ENCODE results near the gene SGTA.

SGTA gene

DNA sequence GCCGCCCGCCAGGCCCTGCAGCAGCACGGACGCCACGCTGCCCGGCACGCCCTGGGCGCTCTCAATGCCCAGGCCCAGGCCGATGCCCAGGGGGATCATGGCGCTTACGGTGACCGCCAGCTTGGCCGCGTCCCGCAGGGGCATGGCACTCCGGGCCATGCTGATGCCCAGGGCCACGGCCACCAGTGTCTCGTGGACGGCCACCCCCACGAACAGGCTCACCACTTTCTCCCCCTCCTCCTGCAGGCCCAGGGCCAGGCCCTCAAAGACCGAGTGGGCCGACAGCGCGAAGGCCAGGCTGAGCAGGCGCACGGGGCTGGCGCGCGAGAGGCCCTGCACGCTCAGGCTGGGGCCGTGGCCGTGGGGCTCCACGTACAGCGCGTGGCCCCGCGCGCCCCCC, 50.2 kb downstream of the SGTA start:
- TF ChIP-seq, protein P1, sequence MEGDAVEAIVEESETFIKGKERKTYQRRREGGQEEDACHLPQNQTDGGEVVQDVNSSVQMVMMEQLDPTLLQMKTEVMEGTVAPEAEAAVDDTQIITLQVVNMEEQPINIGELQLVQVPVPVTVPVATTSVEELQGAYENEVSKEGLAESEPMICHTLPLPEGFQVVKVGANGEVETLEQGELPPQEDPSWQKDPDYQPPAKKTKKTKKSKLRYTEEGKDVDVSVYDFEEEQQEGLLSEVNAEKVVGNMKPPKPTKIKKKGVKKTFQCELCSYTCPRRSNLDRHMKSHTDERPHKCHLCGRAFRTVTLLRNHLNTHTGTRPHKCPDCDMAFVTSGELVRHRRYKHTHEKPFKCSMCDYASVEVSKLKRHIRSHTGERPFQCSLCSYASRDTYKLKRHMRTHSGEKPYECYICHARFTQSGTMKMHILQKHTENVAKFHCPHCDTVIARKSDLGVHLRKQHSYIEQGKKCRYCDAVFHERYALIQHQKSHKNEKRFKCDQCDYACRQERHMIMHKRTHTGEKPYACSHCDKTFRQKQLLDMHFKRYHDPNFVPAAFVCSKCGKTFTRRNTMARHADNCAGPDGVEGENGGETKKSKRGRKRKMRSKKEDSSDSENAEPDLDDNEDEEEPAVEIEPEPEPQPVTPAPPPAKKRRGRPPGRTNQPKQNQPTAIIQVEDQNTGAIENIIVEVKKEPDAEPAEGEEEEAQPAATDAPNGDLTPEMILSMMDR (IDR thresholded peaks at IDR 0.05; ENCODE audit: low read depth, low read length, missing control alignments), result no peak
- in situ Hi-C loops (cut with HindIII; ENCODE audit: low pct_ligation_motif_present, low sequenced_read_pairs), result no loop called here

DNA sequence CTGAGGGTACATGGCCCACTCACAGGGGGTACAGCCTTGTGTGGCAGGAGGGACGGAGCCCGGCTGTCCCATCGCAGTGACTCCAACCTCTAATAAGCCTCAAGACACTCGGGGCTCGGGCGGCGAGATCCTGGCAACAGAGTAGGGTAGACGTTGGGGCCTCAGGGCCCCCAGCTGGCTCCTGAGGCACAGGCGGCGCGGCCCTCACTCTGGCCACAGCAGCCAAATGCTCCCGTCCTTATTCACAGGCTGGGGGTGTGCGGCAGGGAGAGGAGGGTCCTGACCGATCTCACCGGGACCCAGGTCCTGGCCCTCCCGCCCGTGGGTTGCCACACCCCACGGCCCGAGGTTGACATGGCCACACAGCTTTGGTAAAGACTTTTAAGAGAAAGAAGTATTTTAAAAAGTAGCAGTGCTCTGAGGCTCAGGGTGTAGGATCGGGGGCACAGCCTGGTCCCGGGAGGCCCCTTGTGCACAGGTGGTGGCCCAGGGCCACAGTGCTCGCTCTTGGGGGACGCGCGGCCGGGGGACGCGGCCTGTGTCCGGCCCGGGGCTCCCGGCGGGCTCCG, 50.8 kb downstream of the SGTA start:
- DNase-seq, result no peak
- TF ChIP-seq, protein P1 (IDR thresholded peaks at IDR 0.05; ENCODE audit: low read depth, low read length, missing control alignments), result no peak
- Histone ChIP-seq H3K4me3 (ENCODE audit: low read depth, low read length) (no peak overlapping the region), H3K36me3 (replicated peaks) (peaks cover 3% of the 10 kb centered on the region), H3K27me3 (replicated peaks) (peaks cover 7% of the 10 kb centered on the region), H3K27ac (no peak overlapping the region)
- in situ Hi-C loops (cut with HindIII; ENCODE audit: low pct_ligation_motif_present, low sequenced_read_pairs), result no loop called here

More for the DNA sequence above, 50.2 kb downstream of the SGTA start:
- Histone ChIP-seq H3K27ac (no peak overlapping the region), H3K36me3 (replicated peaks) (peaks cover 3% of the 10 kb centered on the region), H3K4me3 (ENCODE audit: low read depth, low read length) (no peak overlapping the region), H3K27me3 (replicated peaks) (peaks cover 2% of the 10 kb centered on the region)
- no peak for DNase-seq

DNA sequence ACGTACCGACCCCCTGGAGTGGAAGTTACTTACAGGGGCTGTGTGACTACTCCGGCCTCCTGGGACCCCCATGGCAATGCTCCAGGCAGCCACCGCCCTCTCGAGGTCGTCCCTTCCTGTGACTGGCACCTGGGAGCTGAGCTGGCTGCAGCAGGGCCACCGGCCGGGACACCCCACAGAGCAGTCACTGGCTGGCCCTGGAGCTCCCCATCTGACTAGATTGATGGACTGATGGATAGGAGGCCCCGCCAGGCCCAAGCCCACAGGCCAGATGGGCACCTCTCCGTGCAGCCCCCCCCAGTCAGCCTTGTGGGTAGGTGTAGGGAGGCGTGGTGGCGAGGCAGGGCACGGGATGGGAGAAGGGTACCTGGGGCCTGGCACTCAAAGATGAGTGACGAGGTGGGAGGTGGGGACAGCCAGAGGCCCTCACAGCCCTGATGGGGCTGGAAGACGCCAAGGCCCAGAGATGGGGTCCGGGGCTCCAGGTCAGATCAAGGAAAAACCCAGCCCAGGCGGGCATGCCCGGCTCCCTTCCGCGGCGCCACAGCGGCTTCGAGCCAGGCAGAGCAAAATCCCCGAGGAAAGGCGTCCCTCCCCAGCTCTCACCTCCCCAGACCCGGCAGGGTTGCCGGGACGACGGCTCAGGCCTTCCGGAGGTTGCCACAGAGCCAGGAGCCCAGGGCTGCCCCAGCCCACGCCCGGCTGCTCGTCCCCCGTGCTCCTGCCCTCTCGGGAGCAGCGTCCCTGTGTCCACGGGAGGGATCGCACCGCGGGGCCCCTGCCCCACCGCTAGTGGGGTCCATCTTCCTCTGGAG, 51.7 kb downstream of the SGTA start:
- H3K4me3 ChIP-seq (ENCODE audit: low read depth, low read length), result no peak overlapping the region
- H3K27ac ChIP-seq, result no peak overlapping the region
- H3K36me3 ChIP-seq (replicated peaks), result peaks cover 3% of the 10 kb centered on the region
- in situ Hi-C loops (cut with HindIII; ENCODE audit: low pct_ligation_motif_present, low sequenced_read_pairs), result no loop called here
- peaks cover 13% of the 10 kb centered on the region for H3K27me3 ChIP-seq (replicated peaks)
- TF ChIP-seq, protein P1 (IDR thresholded peaks at IDR 0.05; ENCODE audit: low read depth, low read length, missing control alignments), result no peak
- no peak for DNase-seq

DNA sequence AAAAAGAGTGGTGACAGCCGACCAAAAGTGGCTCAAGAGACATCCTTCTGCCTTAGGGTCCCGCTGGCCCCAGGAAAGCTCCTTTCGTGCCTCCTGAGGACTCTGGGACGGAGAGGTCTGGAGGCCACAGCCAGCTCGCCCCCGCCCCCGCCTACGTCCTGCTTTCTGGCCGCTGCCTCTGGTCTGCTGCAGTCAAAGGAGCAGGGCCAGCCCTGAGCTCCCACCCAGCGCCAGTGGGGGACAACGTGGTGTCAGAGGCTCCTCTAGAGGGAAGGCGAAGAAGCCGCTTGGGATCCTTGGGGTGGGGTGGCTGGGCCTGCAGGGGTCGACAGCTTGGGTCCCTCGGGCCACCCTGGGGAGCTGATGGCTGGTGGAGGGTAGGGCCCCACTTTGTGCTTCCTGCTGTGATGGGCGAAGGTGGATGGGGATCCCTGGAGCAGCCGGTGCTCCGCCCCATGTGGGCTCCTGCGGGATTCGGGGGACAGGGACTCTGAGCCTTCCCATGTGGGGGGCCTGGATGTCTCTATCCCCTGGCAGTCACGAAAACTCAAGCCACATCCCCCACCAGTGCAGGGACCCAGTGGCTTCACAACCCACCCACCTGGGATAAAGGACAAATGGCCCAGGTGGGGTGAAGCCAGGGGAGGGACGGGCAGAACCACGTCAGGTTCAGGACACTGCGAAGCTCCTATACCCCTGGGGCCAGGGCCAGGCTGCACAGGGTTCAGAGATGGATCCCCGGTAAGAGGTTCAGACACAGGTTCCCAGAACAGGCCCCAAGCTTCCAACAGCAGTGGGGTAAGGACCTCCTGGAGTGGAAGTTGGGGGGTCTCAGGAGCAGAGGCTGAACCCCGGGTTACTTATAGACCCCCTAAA, 52.9 kb downstream of the SGTA start:
- Histone ChIP-seq H3K36me3 (replicated peaks) (no peaks in the 10 kb centered on the region), H3K27ac (no peak overlapping the region), H3K27me3 (replicated peaks) (peaks cover 13% of the 10 kb centered on the region), H3K4me3 (ENCODE audit: low read depth, low read length) (no peak overlapping the region)
- TF ChIP-seq, protein P1 (IDR thresholded peaks at IDR 0.05; ENCODE audit: low read depth, low read length, missing control alignments), result no peak
- no peak for DNase-seq
- in situ Hi-C loops (cut with HindIII; ENCODE audit: low pct_ligation_motif_present, low sequenced_read_pairs), result no loop called here

DNA sequence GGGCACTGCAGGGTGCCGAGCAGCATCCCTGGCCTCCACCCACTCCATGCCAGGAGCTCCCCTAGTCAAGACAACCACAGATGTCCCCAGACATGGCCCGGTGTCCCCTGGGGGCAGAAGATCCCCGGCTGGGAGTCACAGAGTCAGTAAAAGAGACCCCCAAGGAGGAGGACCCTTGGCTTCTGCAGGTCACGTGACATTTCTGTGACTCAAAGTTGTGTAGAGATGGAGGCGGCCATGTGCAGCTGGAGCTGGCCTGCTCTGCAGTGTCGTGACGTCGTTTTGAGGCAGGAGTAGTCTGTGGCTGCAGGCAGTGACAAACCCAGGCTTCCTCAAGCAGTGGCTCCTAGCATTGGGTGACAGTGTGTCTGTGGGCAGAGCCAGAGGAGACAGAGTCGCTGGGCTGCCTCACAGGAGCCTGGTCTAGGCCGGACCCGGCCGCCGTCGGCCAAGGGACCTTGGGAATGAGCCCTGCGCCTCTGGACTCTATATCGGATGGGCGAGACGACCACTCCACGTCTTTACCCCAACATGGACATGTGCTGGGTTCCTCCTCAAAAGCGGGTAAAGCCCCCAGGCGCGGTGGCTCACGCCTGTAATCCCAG, 54.2 kb downstream of the SGTA start:
- TF ChIP-seq, protein P1 (IDR thresholded peaks at IDR 0.05; ENCODE audit: low read depth, low read length, missing control alignments), result no peak
- H3K27ac ChIP-seq, result no peak overlapping the region
- H3K4me3 ChIP-seq (ENCODE audit: low read depth, low read length), result no peak overlapping the region
- no peaks in the 10 kb centered on the region for H3K36me3 ChIP-seq (replicated peaks)
- DNase-seq, result no peak
- H3K27me3 ChIP-seq (replicated peaks), result peaks cover 13% of the 10 kb centered on the region
- in situ Hi-C loops (cut with HindIII; ENCODE audit: low pct_ligation_motif_present, low sequenced_read_pairs), result no loop called here

Measured in brain microvascular endothelial cell (primary cell).